WTC11 (cell line): ENCODE measurements around the gene SAPCD2. TPM values are rescaled to one million over a fixed set of nuclear protein-coding genes. Genes with fewer than 3 reads are reported as not detected.

Experiments used
- ATAC-seq: fragments of 200-7000 bp; cut with Tn5 transposase; 2 replicates; pipeline ENCODE4 v1.10.0; 2021; ENCODE audit warnings: mild to moderate bottlenecking, moderate library complexity
- CTCF ChIA-PET: fragments of 300-600 bp; sonication (Branson Sonifier 250); formaldehyde crosslinking; loops from one replicate; lab custom pipeline; 2021; ENCODE audit warnings: antibody characterized with exemption; lab: Charles Lee
- POLR2A ChIA-PET: fragments of 350-600 bp; sonication (Branson Sonifier 250); formaldehyde crosslinking; loops from one replicate; lab custom pipeline; 2021; ENCODE audit warnings: antibody characterized with exemption; lab: Charles Lee
- DNase-seq: peaks from one replicate; pipeline ENCODE4 v3.0.0; 2021; ENCODE audit warnings: low spot score
- H3K27ac Mint-ChIP-seq: 2 replicates; pipeline ENCODE4 v1.8.0; 2021; ENCODE audit warnings: mixed read lengths
- H3K27me3 Mint-ChIP-seq: 2 replicates; pipeline ENCODE4 v1.8.0; 2021; ENCODE audit warnings: low read depth, mild to moderate bottlenecking, moderate library complexity, mixed read lengths
- H3K36me3 Mint-ChIP-seq: 2 replicates; pipeline ENCODE4 v1.8.0; 2021; ENCODE audit warnings: mixed read lengths
- H3K4me1 Mint-ChIP-seq: 2 replicates; pipeline ENCODE4 v1.8.0; 2022; ENCODE audit warnings: mixed read lengths
- H3K4me3 Mint-ChIP-seq: 2 replicates; pipeline ENCODE4 v1.8.0; 2021; ENCODE audit warnings: mild to moderate bottlenecking, moderate library complexity, mixed read lengths
- H3K9me3 Mint-ChIP-seq: 2 replicates; pipeline ENCODE4 v1.8.0; 2021; ENCODE audit warnings: mixed read lengths
- ARID4B ChIP-seq: sonication (generic); formaldehyde crosslinking; IDR thresholded peaks from 2 replicates; pipeline ENCODE4 v1.8.0; 2023; ENCODE audit warnings: missing genetic modification reagents, mild to moderate bottlenecking, borderline replicate concordance
- E2F1 ChIP-seq: sonication (generic); formaldehyde crosslinking; IDR thresholded peaks from 2 replicates; pipeline ENCODE4 v1.8.0; 2022; ENCODE audit warnings: mild to moderate bottlenecking, missing genetic modification reagents
- FOXP1 ChIP-seq: sonication (generic); formaldehyde crosslinking; IDR thresholded peaks from 2 replicates; pipeline ENCODE4 v1.8.0; 2022; ENCODE audit warnings: missing genetic modification reagents, mild to moderate bottlenecking, moderate library complexity, borderline replicate concordance
- HMGA2 ChIP-seq: fragments of 250-450 bp; sonication (Bioruptor Pico); IDR thresholded peaks from 2 replicates; pipeline ENCODE4 v1.4.0; 2021; ENCODE audit warnings: mild to moderate bottlenecking, moderate library complexity
- MYBL2 ChIP-seq: sonication (generic); formaldehyde crosslinking; IDR thresholded peaks from 2 replicates; pipeline ENCODE4 v1.8.1; 2023; ENCODE audit warnings: mild to moderate bottlenecking, moderate library complexity, missing genetic modification reagents
- NR2C2 ChIP-seq: sonication (generic); formaldehyde crosslinking; IDR thresholded peaks from 2 replicates; pipeline ENCODE4 v1.8.0; 2022; ENCODE audit warnings: mild to moderate bottlenecking, missing genetic modification reagents
- PREB ChIP-seq: sonication (generic); formaldehyde crosslinking; IDR thresholded peaks from 2 replicates; pipeline ENCODE4 v1.8.1; 2022; ENCODE audit warnings: mild to moderate bottlenecking, missing genetic modification reagents, moderate library complexity, borderline replicate concordance
- PRRX2 ChIP-seq: fragments of 250-450 bp; sonication (Bioruptor Pico); IDR thresholded peaks from 2 replicates; pipeline ENCODE4 v1.8.0; 2021; ENCODE audit warnings: mild to moderate bottlenecking
- TEAD4 ChIP-seq: sonication (generic); formaldehyde crosslinking; IDR thresholded peaks from 2 replicates; pipeline ENCODE4 v1.8.0; 2022; ENCODE audit warnings: mild to moderate bottlenecking, missing genetic modification reagents
- USF1 ChIP-seq: sonication (generic); formaldehyde crosslinking; IDR thresholded peaks from 2 replicates; pipeline ENCODE4 v1.8.0; 2022; ENCODE audit warnings: mild to moderate bottlenecking, missing genetic modification reagents
- ZNF121 ChIP-seq: sonication (generic); formaldehyde crosslinking; IDR thresholded peaks from 2 replicates; pipeline ENCODE4 v1.8.0; 2023; ENCODE audit warnings: missing genetic modification reagents
- ZNF138 ChIP-seq: sonication (generic); formaldehyde crosslinking; conservative IDR thresholded peaks from 2 replicates; pipeline ENCODE4 v1.8.1; 2022; ENCODE audit warnings: mild to moderate bottlenecking, moderate library complexity, missing genetic modification reagents
- ZNF219 ChIP-seq: sonication (generic); formaldehyde crosslinking; IDR thresholded peaks from 2 replicates; pipeline ENCODE4 v1.8.0; 2023; ENCODE audit warnings: missing genetic modification reagents, mild to moderate bottlenecking, borderline replicate concordance
- ZNF232 ChIP-seq: sonication (generic); formaldehyde crosslinking; IDR thresholded peaks from 2 replicates; pipeline ENCODE4 v1.8.0; 2022; ENCODE audit warnings: mild to moderate bottlenecking, missing genetic modification reagents
- ZNF263 ChIP-seq: sonication (generic); formaldehyde crosslinking; IDR thresholded peaks from 2 replicates; pipeline ENCODE4 v1.8.1; 2022; ENCODE audit warnings: low read depth, mild to moderate bottlenecking, moderate library complexity, missing genetic modification reagents
- ZNF423 ChIP-seq: fragments of 250-450 bp; sonication (Bioruptor Pico); IDR thresholded peaks from 2 replicates; pipeline ENCODE4 v2.1.2; 2022; ENCODE audit warnings: mild to moderate bottlenecking, moderate library complexity
- total RNA-seq: library from RNA; stranded (reverse); gene quantifications from 3 replicates; pipeline ENCODE4 v1.2.3, GENCODE V29; 2021
- TF ChIP-seq, protein P1 (sequence below): fragments of 250-450 bp; sonication (Bioruptor Pico); conservative IDR thresholded peaks from 2 replicates; pipeline ENCODE4 v1.9.0; 2021; ENCODE audit warnings: mild to moderate bottlenecking
- TF ChIP-seq, protein P2 (sequence below): sonication (generic); formaldehyde crosslinking; conservative IDR thresholded peaks from 2 replicates; pipeline ENCODE4 v1.8.1; 2023; ENCODE audit warnings: mild to moderate bottlenecking, low read depth, missing genetic modification reagents, moderate library complexity

Gene SAPCD2
- total RNA-seq, 1 experiment from 2014 or later = 67.0 TPM

- POLR2A ChIA-PET = no interaction called here
- Mint-ChIP-seq H3K4me3 (no peak overlapping the region), H3K4me1 (0 out of 2 replicates have a peak, but pooled peaks cover 2% of the 10 kb centered on the region)
- no peak for DNase-seq
- TF ChIP-seq ARID4B (no peak), FOXP1 (CRISPR knock-in tag) (no peak), PREB (CRISPR knock-in tag) (no peak), TEAD4 (CRISPR knock-in tag) (no peak), E2F1 (no peak), ZNF121 (CRISPR knock-in tag) (no peak), MYBL2 (CRISPR knock-in tag) (no peak), ZNF219 (CRISPR knock-in tag) (no peak), ZNF263 (CRISPR knock-in tag) (no peak), NR2C2 (CRISPR knock-in tag) (no peak)
- TF ChIP-seq, all 79 proteins: peak for 0
- CTCF ChIA-PET = interaction anchor here (1.0 to 10.4 kb wide), 7 partner anchors 8 to 266 kb away, joined by 3 to 240 read pairs (median 22); partner anchors contain the start of genes ABCA2, NPDC1, SAPCD2 and TMEM141
- peaks cover 25% of the 10 kb centered on the region for H3K27me3 Mint-ChIP-seq
- H3K27ac Mint-ChIP-seq = no peak overlapping the region
- H3K9me3 Mint-ChIP-seq = no peaks in the 10 kb centered on the region
- H3K36me3 Mint-ChIP-seq = no peaks in the 10 kb centered on the region
- ATAC-seq = no peak
Measured at GRCh38 chr9:137056739-137057415, 13.5 kb downstream of the SAPCD2 start.

GRCh38 chr9:137055385-137056364 lies 14.7 kb downstream of the SAPCD2 start:
- Mint-ChIP-seq H3K4me3 (no peak overlapping the region), H3K4me1 (0 out of 2 replicates have a peak, but pooled peaks cover 2% of the 10 kb centered on the region), H3K9me3 (no peaks in the 10 kb centered on the region), H3K36me3 (no peaks in the 10 kb centered on the region), H3K27me3 (peaks cover 24% of the 10 kb centered on the region), H3K27ac (no peak overlapping the region)
- no peak for ATAC-seq
- no peak for DNase-seq
- POLR2A ChIA-PET = interaction anchor here (1.1 to 1.3 kb wide), 2 partner anchors 145 to 167 kb away, joined by 3 to 4 read pairs; partner anchors contain the start of gene TPRN
- CTCF ChIA-PET = interaction anchor here (0.6 to 10.4 kb wide), 12 partner anchors 9 to 565 kb away, joined by 3 to 240 read pairs (median 4); partner anchors contain the start of genes ABCA2, AJM1, NPDC1 and RNF224
- no peak for TF ChIP-seq ZNF423 (CRISPR knock-in tag)
- TF ChIP-seq, protein P1, sequence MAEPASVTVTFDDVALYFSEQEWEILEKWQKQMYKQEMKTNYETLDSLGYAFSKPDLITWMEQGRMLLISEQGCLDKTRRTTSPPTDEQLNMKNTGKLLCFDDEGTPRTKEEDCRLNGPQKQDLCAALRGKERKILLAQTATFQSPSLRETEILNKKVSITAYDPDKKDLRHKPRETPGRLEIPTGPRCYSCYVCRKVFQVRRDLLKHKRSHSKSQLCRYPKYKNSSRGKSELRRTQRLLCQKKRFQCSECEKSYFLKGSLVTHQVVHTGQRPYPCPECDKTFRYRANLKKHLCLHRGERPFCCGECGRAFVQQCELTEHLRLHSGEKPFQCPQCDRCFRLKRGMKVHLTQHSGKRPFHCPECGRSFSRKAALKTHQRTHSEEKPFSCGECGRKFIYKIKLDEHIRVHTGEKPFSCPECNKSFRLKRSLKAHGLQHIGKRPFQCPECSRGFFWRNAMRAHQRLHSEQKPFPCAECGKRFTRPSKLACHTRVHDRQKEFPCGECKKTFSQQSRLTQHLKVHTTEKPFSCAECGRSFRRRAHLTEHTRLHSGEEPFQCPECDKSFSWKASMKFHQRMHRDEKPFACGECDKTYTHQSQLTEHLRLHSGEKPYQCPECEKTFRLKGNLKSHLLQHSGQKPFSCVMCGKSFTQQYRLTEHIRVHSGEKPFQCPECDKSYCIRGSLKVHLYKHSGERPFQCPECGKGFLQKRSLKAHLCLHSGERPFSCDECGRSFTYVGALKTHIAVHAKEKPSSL (CRISPR knock-in tag) = no peak
- no peak for TF ChIP-seq HMGA2 (CRISPR knock-in tag)
- no peak for TF ChIP-seq E2F1
- no peak for TF ChIP-seq USF1 (CRISPR knock-in tag)
- TF ChIP-seq ZNF138 = no peak
- TF ChIP-seq ZNF232 = no peak
- TF ChIP-seq PRRX2 = no peak
- TF ChIP-seq, protein P2, sequence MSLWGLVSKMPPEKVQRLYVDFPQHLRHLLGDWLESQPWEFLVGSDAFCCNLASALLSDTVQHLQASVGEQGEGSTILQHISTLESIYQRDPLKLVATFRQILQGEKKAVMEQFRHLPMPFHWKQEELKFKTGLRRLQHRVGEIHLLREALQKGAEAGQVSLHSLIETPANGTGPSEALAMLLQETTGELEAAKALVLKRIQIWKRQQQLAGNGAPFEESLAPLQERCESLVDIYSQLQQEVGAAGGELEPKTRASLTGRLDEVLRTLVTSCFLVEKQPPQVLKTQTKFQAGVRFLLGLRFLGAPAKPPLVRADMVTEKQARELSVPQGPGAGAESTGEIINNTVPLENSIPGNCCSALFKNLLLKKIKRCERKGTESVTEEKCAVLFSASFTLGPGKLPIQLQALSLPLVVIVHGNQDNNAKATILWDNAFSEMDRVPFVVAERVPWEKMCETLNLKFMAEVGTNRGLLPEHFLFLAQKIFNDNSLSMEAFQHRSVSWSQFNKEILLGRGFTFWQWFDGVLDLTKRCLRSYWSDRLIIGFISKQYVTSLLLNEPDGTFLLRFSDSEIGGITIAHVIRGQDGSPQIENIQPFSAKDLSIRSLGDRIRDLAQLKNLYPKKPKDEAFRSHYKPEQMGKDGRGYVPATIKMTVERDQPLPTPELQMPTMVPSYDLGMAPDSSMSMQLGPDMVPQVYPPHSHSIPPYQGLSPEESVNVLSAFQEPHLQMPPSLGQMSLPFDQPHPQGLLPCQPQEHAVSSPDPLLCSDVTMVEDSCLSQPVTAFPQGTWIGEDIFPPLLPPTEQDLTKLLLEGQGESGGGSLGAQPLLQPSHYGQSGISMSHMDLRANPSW (CRISPR knock-in tag) = no peak
